ENCODE data around the gene NRXN3.

Gene NRXN3

DNA sequence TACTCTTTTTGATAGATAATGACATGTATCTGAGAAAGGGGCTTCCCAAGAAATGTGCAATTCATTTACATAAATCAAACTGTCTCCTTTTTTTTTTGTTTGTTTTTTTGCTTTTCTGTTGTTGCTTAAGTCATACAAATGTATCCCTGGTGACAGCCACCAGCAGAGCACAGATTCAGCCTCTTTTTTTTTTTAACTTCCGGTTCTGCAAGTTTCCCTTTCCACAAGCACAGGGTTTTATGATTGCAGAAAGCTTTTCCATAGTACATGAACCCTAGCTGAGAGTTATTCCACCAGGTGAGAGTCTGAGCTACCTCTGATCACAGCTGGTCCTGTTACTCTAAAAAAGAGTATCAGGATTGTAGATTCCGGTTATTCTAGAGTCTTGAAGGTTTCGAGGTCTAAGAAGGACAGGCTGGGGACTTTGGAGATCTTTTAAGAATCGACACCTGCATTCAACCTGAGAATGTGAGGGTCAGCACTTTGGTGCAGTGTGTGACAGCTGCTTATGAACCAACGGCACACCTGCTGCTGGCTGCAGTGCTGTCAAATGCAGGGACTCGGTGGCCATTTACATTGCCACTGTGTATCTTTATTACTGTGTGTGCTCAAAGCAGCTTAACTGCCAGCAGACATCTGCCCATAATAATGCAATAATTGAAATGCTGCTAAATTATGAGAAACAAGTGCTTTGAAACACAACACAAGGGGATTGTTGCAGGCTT lies 551.7 kb downstream of the NRXN3 start:
- DNase-seq (ENCODE audit: low read depth), result no peak

DNA sequence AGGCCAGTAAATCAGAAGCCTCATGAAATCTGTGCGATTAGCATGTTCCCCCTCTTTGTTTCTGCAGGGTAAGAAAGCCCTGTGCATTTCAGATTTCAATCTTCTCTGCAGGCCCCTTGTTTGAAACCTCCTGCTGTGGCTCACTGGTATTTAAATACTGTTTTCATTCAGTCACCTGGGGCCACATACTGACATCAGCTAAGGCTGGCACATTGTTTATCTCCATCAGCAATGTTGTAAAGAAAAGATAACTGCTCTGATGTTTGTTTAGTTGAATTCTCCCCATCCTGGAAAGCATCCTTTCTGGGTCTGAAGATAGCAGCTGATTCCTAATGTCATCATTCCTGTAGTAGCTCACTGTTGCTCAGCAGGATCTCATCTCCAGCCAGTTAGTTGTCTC lies 554.9 kb downstream of the NRXN3 start:
- no peak for DNase-seq (ENCODE audit: low read depth)

DNA sequence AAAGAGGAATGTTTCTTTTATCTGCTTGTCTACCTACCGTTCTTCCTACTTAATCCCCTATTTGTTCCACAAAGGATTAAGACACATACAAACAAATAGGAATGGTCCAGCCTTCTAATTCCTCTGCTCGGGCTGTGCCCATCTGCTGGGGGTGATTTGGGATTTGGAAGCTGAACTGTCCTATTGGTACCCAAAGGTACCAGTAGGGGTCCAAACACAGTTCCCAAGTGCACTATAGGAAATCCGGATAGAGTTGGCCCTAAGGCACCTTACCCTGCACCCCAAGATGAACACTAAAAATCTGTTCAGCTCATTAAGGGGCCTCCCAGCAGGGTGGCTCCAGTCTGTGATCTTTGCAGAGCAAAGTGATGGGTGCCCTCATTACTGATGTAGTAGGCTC lies 566.9 kb downstream of the NRXN3 start:
- no peak for DNase-seq (ENCODE audit: low read depth)

GRCh38 chr14:78737601-78738000 lies 567.4 kb downstream of the NRXN3 start:
- DNase-seq (ENCODE audit: low read depth), result no peak

DNA sequence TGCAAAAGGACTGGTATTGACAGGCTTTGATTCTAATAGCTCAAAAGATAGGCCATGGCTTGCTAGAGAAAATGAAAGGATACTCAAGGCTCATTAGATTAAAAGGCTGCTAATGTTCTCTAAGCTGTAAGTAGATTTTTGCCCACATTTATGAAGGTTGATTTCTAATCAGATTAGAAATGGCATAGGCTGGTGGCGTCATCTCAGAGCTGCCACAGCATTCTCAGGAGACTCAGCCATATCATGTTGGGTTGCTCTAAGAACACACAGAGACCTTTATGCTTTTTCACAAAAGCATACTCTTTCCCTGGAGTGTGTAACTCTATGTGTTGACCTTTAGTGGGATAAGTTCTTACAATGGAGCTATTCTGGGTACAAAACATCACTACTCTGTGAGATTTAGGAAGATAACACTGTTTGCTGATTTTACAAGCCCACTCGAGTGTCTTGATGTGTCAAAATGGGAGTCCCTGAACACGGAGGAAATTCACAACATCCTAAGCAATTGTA lies 576.0 kb downstream of the NRXN3 start:
- no peak for DNase-seq (ENCODE audit: low read depth)

GRCh38 chr14:78747813-78748212 lies 577.6 kb downstream of the NRXN3 start:
- DNase-seq (ENCODE audit: low read depth), result no peak

DNA sequence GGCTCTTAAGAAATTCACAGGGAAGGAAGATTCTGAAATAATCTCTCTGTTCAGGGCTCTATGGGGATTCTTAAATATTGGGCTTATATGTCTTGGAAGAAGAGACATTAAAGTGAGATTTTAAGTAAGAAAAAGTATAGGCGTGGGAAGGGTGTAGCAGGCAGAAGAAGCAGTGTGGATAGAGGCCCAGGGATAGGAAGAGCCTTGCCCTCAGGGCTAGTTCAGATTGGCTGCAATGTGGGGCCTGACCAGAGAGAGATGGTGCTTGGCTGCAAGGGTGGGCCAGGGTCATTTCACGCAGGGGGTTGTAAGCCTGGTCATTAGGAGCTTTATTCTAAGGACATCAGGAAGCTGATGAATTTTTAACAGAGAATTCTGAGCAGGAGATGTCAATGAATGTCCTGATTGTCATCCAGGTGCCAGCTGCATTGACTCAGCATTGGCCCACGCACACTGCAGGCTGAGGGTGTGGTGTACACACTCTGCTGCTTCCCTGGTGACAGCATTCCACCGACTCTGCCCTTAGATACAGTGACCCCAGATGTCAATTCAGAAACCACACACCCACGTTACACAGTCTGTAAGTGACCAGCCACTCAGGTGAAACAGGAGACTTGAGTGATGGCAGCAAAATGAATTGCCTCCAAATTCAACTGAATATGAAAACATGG lies 582.5 kb downstream of the NRXN3 start:
- no peak for DNase-seq (ENCODE audit: low read depth)

DNA sequence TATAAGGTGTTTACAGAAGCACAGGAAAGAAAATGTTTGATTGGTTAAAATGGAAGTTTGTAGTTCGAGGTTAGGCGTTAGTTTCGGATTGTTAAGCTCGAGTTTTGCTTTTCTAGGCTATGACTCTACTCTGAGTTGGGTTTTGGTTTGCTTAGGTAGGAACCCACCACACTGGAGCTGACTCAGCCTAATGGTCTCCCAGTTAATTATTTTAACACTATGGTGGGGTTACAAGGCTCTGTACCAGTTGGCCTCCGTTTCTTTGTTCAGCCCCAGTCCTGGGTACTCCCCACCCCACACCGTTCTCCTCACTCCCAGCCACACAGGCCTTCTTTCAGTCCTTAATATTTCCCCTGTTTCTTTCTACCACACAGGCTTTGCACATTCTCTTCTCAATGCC lies 583.9 kb downstream of the NRXN3 start:
- DNase-seq (ENCODE audit: low read depth), result no peak

DNA sequence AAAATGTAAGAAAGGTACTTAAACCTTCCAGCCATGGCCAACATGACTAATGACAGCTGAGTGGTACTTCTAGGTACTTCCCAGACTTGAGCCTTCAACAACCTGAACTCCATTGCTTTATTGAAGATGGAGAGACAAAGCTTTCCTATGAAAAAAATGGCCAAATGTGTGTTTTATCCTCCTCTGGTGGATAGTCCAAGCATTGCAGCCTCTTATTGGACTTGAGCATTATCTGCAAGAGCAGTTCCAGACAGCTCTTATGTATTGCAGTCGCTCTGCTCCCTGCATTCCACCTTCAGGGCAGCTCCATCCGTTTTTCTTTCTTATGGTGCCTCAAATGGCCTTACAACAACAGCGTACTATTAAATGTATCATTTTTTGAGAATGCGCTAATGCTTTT lies 588.2 kb downstream of the NRXN3 start:
- no peak for DNase-seq (ENCODE audit: low read depth)

GRCh38 chr14:78762331-78762730 lies 592.2 kb downstream of the NRXN3 start:
- DNase-seq (ENCODE audit: low read depth), result no peak

DNA sequence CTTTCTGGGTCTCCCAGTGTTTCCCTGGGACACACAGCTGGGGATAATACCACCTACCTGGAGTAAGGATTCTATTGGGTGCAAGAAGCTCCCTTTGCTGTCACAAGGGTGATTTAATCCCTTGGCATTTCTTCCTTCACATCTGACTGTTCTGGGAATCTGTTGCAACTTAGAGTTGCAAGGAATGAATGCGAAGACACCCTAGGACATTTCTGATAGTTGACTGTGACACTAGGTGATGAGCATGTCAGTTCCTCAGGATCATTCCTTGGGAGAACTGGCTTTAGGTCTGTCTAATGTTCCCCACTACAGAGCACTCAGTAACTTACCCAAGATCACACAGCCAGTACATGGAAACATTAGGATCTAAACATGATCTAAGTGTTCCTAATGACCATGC lies 593.6 kb downstream of the NRXN3 start:
- DNase-seq (ENCODE audit: low read depth), result no peak

- no peak for DNase-seq (ENCODE audit: low read depth)
Observed at GRCh38 chr14:78764240-78764639, 594.1 kb downstream of the NRXN3 start.

- DNase-seq (ENCODE audit: low read depth), result no peak
Observed at GRCh38 chr14:78764645-78765044, 594.5 kb downstream of the NRXN3 start.

GRCh38 chr14:78767436-78767835 lies 597.3 kb downstream of the NRXN3 start:
- DNase-seq (ENCODE audit: low read depth), result no peak

- no peak for DNase-seq (ENCODE audit: low read depth)
Observed at GRCh38 chr14:78782551-78782950, 612.4 kb downstream of the NRXN3 start.

- DNase-seq (ENCODE audit: low read depth), result no peak
Observed at GRCh38 chr14:78785265-78785664, 615.1 kb downstream of the NRXN3 start.

DNA sequence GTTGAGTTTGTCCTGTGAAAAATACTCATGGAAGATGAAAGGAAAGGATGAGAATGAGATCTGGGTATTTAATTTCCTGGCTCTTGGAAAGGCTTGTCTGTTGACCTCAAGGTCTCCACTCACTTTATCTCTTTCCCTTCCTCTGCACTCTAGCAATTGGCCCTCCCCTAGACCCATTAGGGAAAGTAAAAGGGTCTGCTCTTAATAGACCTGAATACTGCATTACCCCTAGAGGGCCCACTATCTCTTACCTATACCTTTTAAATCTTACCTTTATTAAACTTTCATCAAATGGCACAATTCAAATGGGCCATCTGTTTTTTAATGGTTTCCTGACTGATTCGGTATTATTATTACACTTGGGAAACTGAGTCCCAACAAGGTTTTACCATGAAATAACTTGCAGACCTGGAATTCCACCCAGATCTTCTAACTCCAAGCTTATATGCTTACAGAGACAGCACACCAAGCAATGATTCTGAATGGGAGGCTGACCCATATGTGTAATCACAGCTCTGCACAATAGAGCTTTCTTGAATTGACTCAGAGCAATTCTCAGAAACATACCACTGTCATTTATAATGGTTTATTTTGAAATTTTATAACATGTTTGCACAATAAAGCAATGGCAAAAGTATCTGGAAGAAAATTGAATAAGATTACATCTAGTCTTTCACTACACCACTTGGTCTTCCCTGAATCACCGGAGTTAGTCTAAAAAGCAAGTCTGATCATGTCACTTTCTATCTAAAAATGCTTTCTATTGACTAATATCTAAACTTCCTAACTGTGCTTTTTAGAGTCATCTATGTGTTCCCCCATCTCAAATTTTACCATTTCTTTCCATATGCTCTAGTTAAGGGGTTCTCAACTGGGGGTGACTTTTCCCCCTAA lies 618.5 kb downstream of the NRXN3 start:
- no peak for DNase-seq (ENCODE audit: low read depth)

GRCh38 chr14:78790271-78790670 lies 620.1 kb downstream of the NRXN3 start:
- no peak for DNase-seq (ENCODE audit: low read depth)

- DNase-seq (ENCODE audit: low read depth), result no peak
Observed at GRCh38 chr14:78798757-78799156, 628.6 kb downstream of the NRXN3 start.

DNA sequence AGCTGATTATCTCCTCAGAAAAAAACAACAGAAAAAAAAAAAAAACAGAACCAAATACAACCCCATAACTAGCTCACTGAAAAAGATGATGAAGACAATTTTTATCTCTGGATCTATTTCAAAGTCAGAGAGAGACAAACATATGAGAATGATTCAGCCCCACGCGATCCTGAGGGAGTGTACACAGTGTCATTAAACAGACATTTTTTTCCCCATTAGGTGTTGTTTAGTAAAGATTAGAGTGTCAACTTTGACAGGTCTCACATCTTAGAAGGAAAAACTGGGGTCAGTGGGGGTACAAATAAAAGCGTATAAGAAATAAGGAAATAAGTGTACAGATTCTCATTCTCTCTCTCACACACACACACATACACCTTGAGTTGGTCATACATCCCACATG lies 635.4 kb downstream of the NRXN3 start:
- no peak for DNase-seq (ENCODE audit: low read depth)

- no peak for DNase-seq (ENCODE audit: low read depth)
Observed at GRCh38 chr14:78823035-78823434, 652.9 kb downstream of the NRXN3 start.

GRCh38 chr14:78823516-78823915 lies 653.3 kb downstream of the NRXN3 start:
- no peak for DNase-seq (ENCODE audit: low read depth)

- DNase-seq (ENCODE audit: low read depth), result no peak
Observed at GRCh38 chr14:78829274-78829673, 659.1 kb downstream of the NRXN3 start.

Data from activated gamma-delta T cell treated with anti-CD3 and anti-CD28 coated beads, Interleukin-2, amount 50 U/mL, for 16 hours (primary cell).